ENCODE results near the gene LEUTX.
A peak's percentile ranks its signal among the peaks of the same experiment; 100 is the strongest.

The LEUTX gene

GRCh38 chr19:39792999-39793546 is 14.4 kb downstream of the LEUTX start:
- Histone ChIP-seq H3K9ac (ENCODE audit: low read depth, low read length, poor library complexity) (peak overlapping the region; percentile 80), H2BK5ac (ENCODE audit: low read length) (no peak overlapping the region), H2AK5ac (ENCODE audit: low read depth, low read length) (no peak overlapping the region), H2BK120ac (ENCODE audit: low read depth, low read length) (no peak overlapping the region), H3K18ac (ENCODE audit: low read length) (peak overlapping the region; percentile 84), H4K91ac (ENCODE audit: low read depth, low read length, poor library complexity) (no peak overlapping the region), H2BK15ac (ENCODE audit: low read length) (no peak overlapping the region), H3K4me2 (ENCODE audit: insufficient read depth, low read length, poor library complexity, severe bottlenecking) (peak overlapping the region; percentile 64), H3K14ac (ENCODE audit: low read length) (no peak overlapping the region), H3K79me1 (ENCODE audit: low read depth, low read length) (no peaks in the 10 kb centered on the region), H3K4me1 (ENCODE audit: control insufficient read depth in 2 of 2, insufficient read depth in 1 of 2, low read depth in 1 of 2, low read length in 2 of 2) (no peaks in the 10 kb centered on the region), H3K9me3 (replicated peaks in 1 of 2; ENCODE audit: control insufficient read depth in 2 of 2, insufficient read depth in 1 of 2, low read depth in 1 of 2, low read length in 2 of 2) (no peaks in the 10 kb centered on the region), H3K4me3 (ENCODE audit: low read length in 2 of 2) (peak overlapping the region; percentile 46 to 84), H3K27ac (replicated peaks; ENCODE audit: low read length) (no peak overlapping the region), H3K4ac (ENCODE audit: low read length) (no peak overlapping the region), H3K36me3 (replicated peaks in 1 of 2; ENCODE audit: control insufficient read depth in 2 of 2, insufficient read depth in 2 of 2, low read length in 2 of 2) (no peaks in the 10 kb centered on the region), H2AFZ (ENCODE audit: low read length) (peak overlapping the region; percentile 94), H3K27me3 (ENCODE audit: control insufficient read depth in 3 of 3, insufficient read depth in 3 of 3, low read depth in 1 of 3, low read length in 3 of 3) (peaks cover 0 to 21% (median 0%) of the 10 kb centered on the region in 3 experiments), H4K8ac (ENCODE audit: low read depth, low read length) (no peak overlapping the region), H2BK12ac (ENCODE audit: low read length) (no peak overlapping the region), H3K23ac (ENCODE audit: low read depth, low read length, poor library complexity) (no peak overlapping the region)
- DNase-seq (ENCODE audit: low spot score), result peak; percentile 83
- no CpG with 5 or more reads among the region's 17 CpGs for WGBS, 2 donors (ENCODE audit: extremely low coverage in 2 of 2, insufficient read length in 2 of 2, insufficient replicate concordance in 1 of 2)

- Histone ChIP-seq H2AK5ac (ENCODE audit: low read depth, low read length) (no peak overlapping the region), H3K23ac (ENCODE audit: low read depth, low read length, poor library complexity) (no peak overlapping the region), H4K8ac (ENCODE audit: low read depth, low read length) (no peak overlapping the region), H3K4me1 (ENCODE audit: control insufficient read depth in 2 of 2, insufficient read depth in 1 of 2, low read depth in 1 of 2, low read length in 2 of 2) (no peaks in the 10 kb centered on the region), H3K9me3 (replicated peaks in 1 of 2; ENCODE audit: control insufficient read depth in 2 of 2, insufficient read depth in 1 of 2, low read depth in 1 of 2, low read length in 2 of 2) (no peaks in the 10 kb centered on the region), H2AFZ (ENCODE audit: low read length) (no peak overlapping the region), H3K27me3 (ENCODE audit: control insufficient read depth in 3 of 3, insufficient read depth in 3 of 3, low read depth in 1 of 3, low read length in 3 of 3) (peaks cover 0 to 30% (median 0%) of the 10 kb centered on the region in 3 experiments), H2BK12ac (ENCODE audit: low read length) (no peak overlapping the region), H3K14ac (ENCODE audit: low read length) (no peak overlapping the region), H3K4ac (ENCODE audit: low read length) (no peak overlapping the region), H3K27ac (replicated peaks; ENCODE audit: low read length) (no peak overlapping the region), H3K9ac (ENCODE audit: low read depth, low read length, poor library complexity) (no peak overlapping the region), H4K91ac (ENCODE audit: low read depth, low read length, poor library complexity) (no peak overlapping the region), H2BK120ac (ENCODE audit: low read depth, low read length) (no peak overlapping the region), H3K36me3 (replicated peaks in 1 of 2; ENCODE audit: control insufficient read depth in 2 of 2, insufficient read depth in 2 of 2, low read length in 2 of 2) (no peaks in the 10 kb centered on the region), H3K18ac (ENCODE audit: low read length) (no peak overlapping the region), H2BK15ac (ENCODE audit: low read length) (no peak overlapping the region), H3K4me2 (ENCODE audit: insufficient read depth, low read length, poor library complexity, severe bottlenecking) (no peak overlapping the region), H3K79me1 (ENCODE audit: low read depth, low read length) (no peaks in the 10 kb centered on the region), H3K4me3 (ENCODE audit: low read length in 2 of 2) (no peak overlapping the region), H2BK5ac (ENCODE audit: low read length) (no peak overlapping the region)
- WGBS, 2 donors (ENCODE audit: extremely low coverage in 2 of 2, insufficient read length in 2 of 2, insufficient replicate concordance in 1 of 2), result no CpG with 5 or more reads among the region's 5 CpGs
- no peak for DNase-seq (ENCODE audit: low spot score)
These were observed 16.3 kb downstream of the LEUTX start for GRCh38 chr19:39795001-39795400.

GRCh38 chr19:39796000-39796498 is 17.4 kb downstream of the LEUTX start:
- Histone ChIP-seq H2BK15ac (ENCODE audit: low read length) (no peak overlapping the region), H2BK12ac (ENCODE audit: low read length) (no peak overlapping the region), H4K91ac (ENCODE audit: low read depth, low read length, poor library complexity) (no peak overlapping the region), H4K8ac (ENCODE audit: low read depth, low read length) (no peak overlapping the region), H3K27ac (replicated peaks; ENCODE audit: low read length) (no peak overlapping the region), H3K4me3 (ENCODE audit: low read length in 2 of 2) (no peak overlapping the region), H2AK5ac (ENCODE audit: low read depth, low read length) (no peak overlapping the region), H3K36me3 (replicated peaks in 1 of 2; ENCODE audit: control insufficient read depth in 2 of 2, insufficient read depth in 2 of 2, low read length in 2 of 2) (no peaks in the 10 kb centered on the region), H2BK5ac (ENCODE audit: low read length) (no peak overlapping the region), H3K4me1 (ENCODE audit: control insufficient read depth in 2 of 2, insufficient read depth in 1 of 2, low read depth in 1 of 2, low read length in 2 of 2) (no peaks in the 10 kb centered on the region), H3K9ac (ENCODE audit: low read depth, low read length, poor library complexity) (no peak overlapping the region), H3K79me1 (ENCODE audit: low read depth, low read length) (no peaks in the 10 kb centered on the region), H3K4ac (ENCODE audit: low read length) (no peak overlapping the region), H3K4me2 (ENCODE audit: insufficient read depth, low read length, poor library complexity, severe bottlenecking) (no peak overlapping the region), H3K18ac (ENCODE audit: low read length) (no peak overlapping the region), H3K27me3 (ENCODE audit: control insufficient read depth in 3 of 3, insufficient read depth in 3 of 3, low read depth in 1 of 3, low read length in 3 of 3) (peaks cover 0 to 30% (median 0%) of the 10 kb centered on the region in 3 experiments), H3K9me3 (replicated peaks in 1 of 2; ENCODE audit: control insufficient read depth in 2 of 2, insufficient read depth in 1 of 2, low read depth in 1 of 2, low read length in 2 of 2) (no peaks in the 10 kb centered on the region), H3K14ac (ENCODE audit: low read length) (no peak overlapping the region), H2BK120ac (ENCODE audit: low read depth, low read length) (no peak overlapping the region), H3K23ac (ENCODE audit: low read depth, low read length, poor library complexity) (no peak overlapping the region), H2AFZ (ENCODE audit: low read length) (no peak overlapping the region)
- no CpG with 5 or more reads among the region's 2 CpGs for WGBS, 2 donors (ENCODE audit: extremely low coverage in 2 of 2, insufficient read length in 2 of 2, insufficient replicate concordance in 1 of 2)
- DNase-seq (ENCODE audit: low spot score), result no peak

GRCh38 chr19:39797083-39797482 is 18.4 kb downstream of the LEUTX start:
- no peaks in the 10 kb centered on the region for H3K4me1 ChIP-seq (ENCODE audit: control insufficient read depth in 2 of 2, insufficient read depth in 1 of 2, low read depth in 1 of 2, low read length in 2 of 2)
- H4K8ac ChIP-seq (ENCODE audit: low read depth, low read length), result no peak overlapping the region
- H2AFZ ChIP-seq (ENCODE audit: low read length), result no peak overlapping the region
- H3K79me1 ChIP-seq (ENCODE audit: low read depth, low read length), result no peaks in the 10 kb centered on the region
- no peak overlapping the region for H2BK120ac ChIP-seq (ENCODE audit: low read depth, low read length)
- no peak overlapping the region for H3K14ac ChIP-seq (ENCODE audit: low read length)
- no peak overlapping the region for H2BK15ac ChIP-seq (ENCODE audit: low read length)
- H2BK5ac ChIP-seq (ENCODE audit: low read length), result no peak overlapping the region
- no peak overlapping the region for H3K9ac ChIP-seq (ENCODE audit: low read depth, low read length, poor library complexity)
- no peak overlapping the region for H3K27ac ChIP-seq (replicated peaks; ENCODE audit: low read length)
- H2BK12ac ChIP-seq (ENCODE audit: low read length), result no peak overlapping the region
- WGBS, 2 donors (ENCODE audit: extremely low coverage in 2 of 2, insufficient read length in 2 of 2, insufficient replicate concordance in 1 of 2), result no CpG with 5 or more reads among the region's 2 CpGs
- DNase-seq (ENCODE audit: low spot score), result no peak
- no peak overlapping the region for H3K18ac ChIP-seq (ENCODE audit: low read length)
- no peak overlapping the region for H4K91ac ChIP-seq (ENCODE audit: low read depth, low read length, poor library complexity)
- H3K27me3 ChIP-seq (ENCODE audit: control insufficient read depth in 3 of 3, insufficient read depth in 3 of 3, low read depth in 1 of 3, low read length in 3 of 3), result peaks cover 0 to 31% (median 0%) of the 10 kb centered on the region in 3 experiments
- H3K23ac ChIP-seq (ENCODE audit: low read depth, low read length, poor library complexity), result no peak overlapping the region
- H3K4me3 ChIP-seq (ENCODE audit: low read length in 2 of 2), result no peak overlapping the region
- H3K9me3 ChIP-seq (replicated peaks in 1 of 2; ENCODE audit: control insufficient read depth in 2 of 2, insufficient read depth in 1 of 2, low read depth in 1 of 2, low read length in 2 of 2), result no peaks in the 10 kb centered on the region
- H3K4me2 ChIP-seq (ENCODE audit: insufficient read depth, low read length, poor library complexity, severe bottlenecking), result no peak overlapping the region
- no peak overlapping the region for H3K4ac ChIP-seq (ENCODE audit: low read length)
- no peaks in the 10 kb centered on the region for H3K36me3 ChIP-seq (replicated peaks in 1 of 2; ENCODE audit: control insufficient read depth in 2 of 2, insufficient read depth in 2 of 2, low read length in 2 of 2)
- no peak overlapping the region for H2AK5ac ChIP-seq (ENCODE audit: low read depth, low read length)

Data from neuronal stem cell (in vitro differentiated cells).